ENCODE results near the gene CLEC16A. TPM values are rescaled to one million over a fixed set of nuclear protein-coding genes. Genes with fewer than 3 reads are reported as not detected.

CLEC16A gene
- total and polyA plus RNA-seq, 4 donors = 14.3 to 44.4 (median 26.4) TPM

- no peaks in the 10 kb centered on the region for H3K27me3 ChIP-seq (ENCODE audit: control insufficient read depth in 3 of 3, insufficient read depth in 3 of 3, low read length in 2 of 3)
- TF ChIP-seq, protein P1, sequence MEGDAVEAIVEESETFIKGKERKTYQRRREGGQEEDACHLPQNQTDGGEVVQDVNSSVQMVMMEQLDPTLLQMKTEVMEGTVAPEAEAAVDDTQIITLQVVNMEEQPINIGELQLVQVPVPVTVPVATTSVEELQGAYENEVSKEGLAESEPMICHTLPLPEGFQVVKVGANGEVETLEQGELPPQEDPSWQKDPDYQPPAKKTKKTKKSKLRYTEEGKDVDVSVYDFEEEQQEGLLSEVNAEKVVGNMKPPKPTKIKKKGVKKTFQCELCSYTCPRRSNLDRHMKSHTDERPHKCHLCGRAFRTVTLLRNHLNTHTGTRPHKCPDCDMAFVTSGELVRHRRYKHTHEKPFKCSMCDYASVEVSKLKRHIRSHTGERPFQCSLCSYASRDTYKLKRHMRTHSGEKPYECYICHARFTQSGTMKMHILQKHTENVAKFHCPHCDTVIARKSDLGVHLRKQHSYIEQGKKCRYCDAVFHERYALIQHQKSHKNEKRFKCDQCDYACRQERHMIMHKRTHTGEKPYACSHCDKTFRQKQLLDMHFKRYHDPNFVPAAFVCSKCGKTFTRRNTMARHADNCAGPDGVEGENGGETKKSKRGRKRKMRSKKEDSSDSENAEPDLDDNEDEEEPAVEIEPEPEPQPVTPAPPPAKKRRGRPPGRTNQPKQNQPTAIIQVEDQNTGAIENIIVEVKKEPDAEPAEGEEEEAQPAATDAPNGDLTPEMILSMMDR (IDR thresholded peaks at IDR 0.05; ENCODE audit: control extremely low read depth, extremely low read depth) = no peak
- ATAC-seq (ENCODE audit: insufficient read depth, low FRiP score) = no peak
- H3K4me3 ChIP-seq = no peak overlapping the region
- peaks cover 0 to 32% (median 15%) of the 10 kb centered on the region in 5 donors for H3K4me1 ChIP-seq (ENCODE audit: control insufficient read depth in 5 of 5, insufficient read depth in 5 of 5, low read length in 5 of 5)
- no peak overlapping the region for H3K9ac ChIP-seq (ENCODE audit: insufficient read depth in 1 of 2, low read length in 2 of 2)
- no peak for DNase-seq
- H3K36me3 ChIP-seq (ENCODE audit: control insufficient read depth in 4 of 4, insufficient read depth in 4 of 4, low read length in 4 of 4) = peaks cover 1 to 17% (median 4%) of the 10 kb centered on the region in 4 donors
- WGBS, 2 donors = 95 to 99% methylated on average over 4 of the region's 4 CpGs
- no peaks in the 10 kb centered on the region for H3K9me3 ChIP-seq (ENCODE audit: control insufficient read depth in 4 of 4, insufficient read depth in 3 of 4, low read length in 3 of 4)
- H3K27ac ChIP-seq (ENCODE audit: low read depth in 1 of 2, low read length in 1 of 2) = no peak overlapping the region
Measured at GRCh38 chr16:11060364-11060763, 116.0 kb downstream of the CLEC16A start.

DNA sequence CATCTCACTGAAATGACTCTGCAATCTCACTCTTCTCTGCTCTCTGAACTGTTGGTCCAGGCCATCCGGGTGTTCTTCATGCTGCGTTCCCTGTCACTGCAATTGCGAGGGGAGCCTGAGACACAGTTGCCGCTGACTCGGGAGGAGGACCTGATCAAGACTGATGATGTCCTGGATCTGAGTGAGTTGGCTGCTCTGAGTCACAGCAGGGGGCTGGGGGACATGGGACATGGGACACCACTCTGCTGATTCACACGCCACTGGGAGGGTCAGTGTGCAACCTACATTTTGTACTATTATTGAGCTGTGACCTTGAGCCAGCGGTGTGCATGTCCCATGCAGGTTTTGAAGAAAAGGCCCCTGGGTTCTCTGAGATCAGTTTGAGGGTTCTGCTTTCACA is 116.5 kb downstream of the CLEC16A start:
- 96 to 97% methylated on average over 7 of the region's 7 CpGs for WGBS, 2 donors
- H3K4me1 ChIP-seq (ENCODE audit: control insufficient read depth in 5 of 5, insufficient read depth in 5 of 5, low read length in 5 of 5) = peaks cover 0 to 30% (median 13%) of the 10 kb centered on the region in 5 donors
- peaks cover 2 to 22% (median 5%) of the 10 kb centered on the region in 4 donors for H3K36me3 ChIP-seq (ENCODE audit: control insufficient read depth in 4 of 4, insufficient read depth in 4 of 4, low read length in 4 of 4)
- H3K4me3 ChIP-seq = no peak overlapping the region
- no peak for DNase-seq
- no peak for ATAC-seq (ENCODE audit: insufficient read depth, low FRiP score)
- TF ChIP-seq, protein P1 (IDR thresholded peaks at IDR 0.05; ENCODE audit: control extremely low read depth, extremely low read depth) = no peak
- no peak overlapping the region for H3K9ac ChIP-seq (ENCODE audit: insufficient read depth in 1 of 2, low read length in 2 of 2)
- no peaks in the 10 kb centered on the region for H3K27me3 ChIP-seq (ENCODE audit: control insufficient read depth in 3 of 3, insufficient read depth in 3 of 3, low read length in 2 of 3)
- H3K9me3 ChIP-seq (ENCODE audit: control insufficient read depth in 4 of 4, insufficient read depth in 3 of 4, low read length in 3 of 4) = no peaks in the 10 kb centered on the region
- no peak overlapping the region for H3K27ac ChIP-seq (ENCODE audit: low read depth in 1 of 2, low read length in 1 of 2)

DNA sequence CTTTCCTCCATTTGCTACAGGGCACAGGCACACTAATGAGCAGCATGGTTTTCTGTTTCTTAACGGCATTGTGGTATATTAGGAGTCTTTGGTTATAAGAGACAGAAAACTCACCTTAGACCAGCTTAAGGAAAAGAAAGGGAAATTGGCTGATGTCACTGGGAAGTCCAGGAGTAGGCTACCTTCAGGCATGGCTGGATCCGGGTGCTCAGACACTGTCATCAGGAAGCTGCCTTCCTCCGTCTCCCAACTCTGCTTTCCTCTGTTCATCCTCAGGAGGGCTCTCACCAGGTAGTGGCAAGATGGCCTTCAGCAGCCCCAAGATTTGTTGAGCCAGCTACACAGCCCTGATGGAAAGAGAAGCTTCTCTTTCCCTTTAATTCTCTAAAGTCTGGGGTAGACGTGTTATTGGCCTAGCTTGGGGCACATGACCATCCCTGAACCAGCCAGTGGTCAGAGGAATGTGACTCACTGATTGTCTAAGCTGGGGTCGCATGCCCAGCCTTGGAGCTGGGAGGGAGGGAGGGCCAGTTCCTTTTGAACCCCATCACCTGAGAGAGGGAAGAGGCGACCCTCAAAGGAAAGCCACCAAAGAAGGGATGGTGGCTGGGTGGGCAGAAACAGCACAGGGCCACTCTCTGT is 117.4 kb downstream of the CLEC16A start:
- H3K9me3 ChIP-seq (ENCODE audit: control insufficient read depth in 4 of 4, insufficient read depth in 3 of 4, low read length in 3 of 4) = no peaks in the 10 kb centered on the region
- no peak overlapping the region for H3K9ac ChIP-seq (ENCODE audit: insufficient read depth in 1 of 2, low read length in 2 of 2)
- H3K4me1 ChIP-seq (ENCODE audit: control insufficient read depth in 5 of 5, insufficient read depth in 5 of 5, low read length in 5 of 5) = peaks cover 0 to 20% (median 5%) of the 10 kb centered on the region in 5 donors
- DNase-seq = no peak
- 92 to 93% methylated on average over 6 of the region's 6 CpGs for WGBS, 2 donors
- no peak overlapping the region for H3K27ac ChIP-seq (ENCODE audit: low read depth in 1 of 2, low read length in 1 of 2)
- ATAC-seq (ENCODE audit: insufficient read depth, low FRiP score) = no peak
- H3K27me3 ChIP-seq (ENCODE audit: control insufficient read depth in 3 of 3, insufficient read depth in 3 of 3, low read length in 2 of 3) = no peaks in the 10 kb centered on the region
- H3K4me3 ChIP-seq = no peak overlapping the region
- peaks cover 2 to 27% (median 5%) of the 10 kb centered on the region in 4 donors for H3K36me3 ChIP-seq (ENCODE audit: control insufficient read depth in 4 of 4, insufficient read depth in 4 of 4, low read length in 4 of 4)
- TF ChIP-seq, protein P1 (IDR thresholded peaks at IDR 0.05; ENCODE audit: control extremely low read depth, extremely low read depth) = no peak

Measured in lung (tissue), 12 donors.